Measurements from ENCODE around the gene ZBTB7C.

GRCh38 chr18:48229552-48229981 is 179.6 kb downstream of the ZBTB7C start:
- TF ChIP-seq POLR2A (IDR thresholded peaks at IDR 0.05) (no peak), POLR2AphosphoS5 (IDR thresholded peaks at IDR 0.05) (no peak), CTCF (IDR thresholded peaks at IDR 0.05) (no peak)
